ENCODE measurements around the gene CA11.

Gene CA11

GRCh38 chr19:48616491-48617056 lies 29.4 kb downstream of the CA11 start:
- Histone ChIP-seq H3K27me3 (ENCODE audit: insufficient read depth, poor library complexity, severe bottlenecking) (no peaks in the 10 kb centered on the region), H3K9me3 (ENCODE audit: severe bottlenecking) (no peaks in the 10 kb centered on the region), H3K36me3 (ENCODE audit: low read depth) (peaks cover 40% of the 10 kb centered on the region), H3K4me1 (ENCODE audit: insufficient read depth, poor library complexity, severe bottlenecking) (peaks cover 25% of the 10 kb centered on the region), H3K4me3 (ENCODE audit: severe bottlenecking) (no peak overlapping the region), H3K27ac (ENCODE audit: poor library complexity, severe bottlenecking) (peak overlapping the region; percentile 78)
- no peak for TF ChIP-seq CTCF (IDR thresholded peaks at IDR 0.05; ENCODE audit: poor library complexity, severe bottlenecking)
- DNase-seq (ENCODE audit: low spot score): no peak
- no peak for ATAC-seq (ENCODE audit: low read depth)

GRCh38 chr19:48616041-48616436 lies 29.9 kb downstream of the CA11 start:
- Histone ChIP-seq H3K4me3 (ENCODE audit: severe bottlenecking) (no peak overlapping the region), H3K27me3 (ENCODE audit: insufficient read depth, poor library complexity, severe bottlenecking) (no peaks in the 10 kb centered on the region), H3K36me3 (ENCODE audit: low read depth) (peaks cover 36% of the 10 kb centered on the region), H3K27ac (ENCODE audit: poor library complexity, severe bottlenecking) (peak overlapping the region; percentile 78), H3K4me1 (ENCODE audit: insufficient read depth, poor library complexity, severe bottlenecking) (peaks cover 25% of the 10 kb centered on the region), H3K9me3 (ENCODE audit: severe bottlenecking) (no peaks in the 10 kb centered on the region)
- ATAC-seq (ENCODE audit: low read depth) (no peak), DNase-seq (ENCODE audit: low spot score) (no peak)
- no peak for TF ChIP-seq CTCF (IDR thresholded peaks at IDR 0.05; ENCODE audit: poor library complexity, severe bottlenecking)

GRCh38 chr19:48615231-48616040 lies 30.6 kb downstream of the CA11 start:
- no peak for ATAC-seq (ENCODE audit: low read depth)
- no peak for DNase-seq (ENCODE audit: low spot score)
- peaks cover 36% of the 10 kb centered on the region for H3K36me3 ChIP-seq (ENCODE audit: low read depth)
- peak; percentile 1 for TF ChIP-seq CTCF (IDR thresholded peaks at IDR 0.05; ENCODE audit: poor library complexity, severe bottlenecking)
- no peaks in the 10 kb centered on the region for H3K27me3 ChIP-seq (ENCODE audit: insufficient read depth, poor library complexity, severe bottlenecking)
- no peak overlapping the region for H3K4me3 ChIP-seq (ENCODE audit: severe bottlenecking)
- peak overlapping the region; percentile 78 for H3K27ac ChIP-seq (ENCODE audit: poor library complexity, severe bottlenecking)
- H3K9me3 ChIP-seq (ENCODE audit: severe bottlenecking): no peaks in the 10 kb centered on the region
- H3K4me1 ChIP-seq (ENCODE audit: insufficient read depth, poor library complexity, severe bottlenecking): peaks cover 25% of the 10 kb centered on the region

GRCh38 chr19:48614436-48615230 lies 31.4 kb downstream of the CA11 start, which contains the start of gene FAM83E:
FAM83E (minus strand) TSS chr19:48615076; CDS start chr19:48613372, 1,704 bp downstream.
- peak within 1 kb of the TSS; percentile 13 for H3K4me3 ChIP-seq (ENCODE audit: severe bottlenecking)
- DNase-seq (ENCODE audit: low spot score) (peak; percentile 90), ATAC-seq (ENCODE audit: low read depth) (peak; percentile 54)
- H3K27ac ChIP-seq (ENCODE audit: poor library complexity, severe bottlenecking): peak within 1 kb of the TSS; percentile 78
- H3K36me3 ChIP-seq (ENCODE audit: low read depth): peaks cover 36% of the 10 kb centered on the region
- no peaks in the 10 kb centered on the region for H3K27me3 ChIP-seq (ENCODE audit: insufficient read depth, poor library complexity, severe bottlenecking)
- peaks cover 25% of the 10 kb centered on the region for H3K4me1 ChIP-seq (ENCODE audit: insufficient read depth, poor library complexity, severe bottlenecking)
- H3K9me3 ChIP-seq (ENCODE audit: severe bottlenecking): no peaks in the 10 kb centered on the region
- TF ChIP-seq CTCF (IDR thresholded peaks at IDR 0.05; ENCODE audit: poor library complexity, severe bottlenecking): peak; percentile 8
